Lower lobe of right lung (tissue), 2 donors: ENCODE results near the gene DDX41. TPM values are rescaled to one million over a fixed set of nuclear protein-coding genes. Genes with fewer than 3 reads are reported as not detected.

Experiments
- ATAC-seq, 2 donors: fragments of 200-7000 bp; cut with Tn5 transposase; one replicate each; pipeline ENCODE4 v1.9.1; 2020 to 2022; ENCODE audit warnings: mild to moderate bottlenecking in 2 of 2, moderate library complexity in 2 of 2
- DNase-seq: peaks from one replicate; pipeline ENCODE4 v3.0.0-alpha.2; 2020
- H3K27ac ChIP-seq: fragments of 200-600 bp; one replicate; pipeline ENCODE4 v1.8.0; 2022
- H3K27me3 ChIP-seq: fragments of 200-600 bp; one replicate; pipeline ENCODE4 v1.8.0; 2022; ENCODE audit warnings: low read depth
- H3K36me3 ChIP-seq: fragments of 200-600 bp; one replicate; pipeline ENCODE4 v1.8.0; 2022; ENCODE audit warnings: mild to moderate bottlenecking
- H3K4me1 ChIP-seq: fragments of 200-600 bp; one replicate; pipeline ENCODE4 v1.8.0; 2022
- H3K4me3 ChIP-seq: fragments of 200-600 bp; one replicate; pipeline ENCODE4 v1.8.0; 2022; ENCODE audit warnings: mild to moderate bottlenecking
- H3K9me3 ChIP-seq: fragments of 200-600 bp; one replicate; pipeline ENCODE4 v1.8.0; 2022
- CTCF ChIP-seq: fragments of 200-600 bp; IDR thresholded peaks from one replicate; pipeline ENCODE4 v1.8.0; 2022; ENCODE audit warnings: antibody characterized with exemption, mild to moderate bottlenecking
- intact Hi-C: fragments of 100-400 bp; cut with DNase I; formaldehyde crosslinking; loops from one replicate; pipeline ENCODE4 v1.11.0; 2022
- total RNA-seq: library from RNA; stranded (reverse); fragmentation: NEBNext Ultra II Directional; extraction: Animal tissue kit (Norgen Biotek cat#: 25700); gene quantifications from one replicate; pipeline ENCODE4 v1.2.1, GENCODE V29; 2021
- donor health status: DM: no; HTN: yes; CAD: no; lungs with severe emphysema.

The DDX41 gene
- total RNA-seq, 1 donor from 2014 or later, result 69.4 TPM

- peak overlapping the region; percentile 59 for H3K4me3 ChIP-seq
- ATAC-seq (no peak), DNase-seq (no peak)
- no peak for TF ChIP-seq CTCF
- peaks cover 42% of the 10 kb centered on the region for H3K36me3 ChIP-seq
- H3K9me3 ChIP-seq, result no peaks in the 10 kb centered on the region
- H3K27me3 ChIP-seq, result no peaks in the 10 kb centered on the region
- H3K4me1 ChIP-seq, result peaks cover 28% of the 10 kb centered on the region
- intact Hi-C loops, result no loop called here
- peak overlapping the region; percentile 89 for H3K27ac ChIP-seq
Measured at GRCh38 chr5:177508837-177509236, 7.9 kb downstream of the DDX41 start.

- no peak for DNase-seq
Measured at GRCh38 chr5:177508221-177508611, 8.5 kb downstream of the DDX41 start.

GRCh38 chr5:177507596-177508220 lies 9.1 kb downstream of the DDX41 start:
- Histone ChIP-seq H3K9me3 (no peaks in the 10 kb centered on the region), H3K27ac (peak overlapping the region; percentile 89), H3K27me3 (no peaks in the 10 kb centered on the region), H3K36me3 (peaks cover 35% of the 10 kb centered on the region), H3K4me1 (peaks cover 28% of the 10 kb centered on the region), H3K4me3 (peak overlapping the region; percentile 59)
- DNase-seq (no peak), ATAC-seq (peak; percentile 2 to 33)
- intact Hi-C loops, result no loop called here
- peak; percentile 12 for TF ChIP-seq CTCF

More at GRCh38 chr5:177508221-177508611, 8.5 kb downstream of the DDX41 start:
- TF ChIP-seq CTCF, result peak; percentile 2
- H3K4me1 ChIP-seq, result peaks cover 28% of the 10 kb centered on the region
- H3K27me3 ChIP-seq, result no peaks in the 10 kb centered on the region
- intact Hi-C loops, result no loop called here
- H3K9me3 ChIP-seq, result no peaks in the 10 kb centered on the region
- H3K4me3 ChIP-seq, result peak overlapping the region; percentile 59
- peak overlapping the region; percentile 89 for H3K27ac ChIP-seq
- ATAC-seq, result no peak
- H3K36me3 ChIP-seq, result peaks cover 40% of the 10 kb centered on the region

- no peak for DNase-seq
Measured at GRCh38 chr5:177507165-177507564, 9.6 kb downstream of the DDX41 start.

GRCh38 chr5:177505075-177505474 lies 11.7 kb downstream of the DDX41 start:
- TF ChIP-seq CTCF, result no peak
- intact Hi-C loops, result no loop called here

More at GRCh38 chr5:177507165-177507564, 9.6 kb downstream of the DDX41 start:
- Histone ChIP-seq H3K36me3 (peaks cover 30% of the 10 kb centered on the region), H3K27ac (no peak overlapping the region), H3K9me3 (no peaks in the 10 kb centered on the region), H3K4me3 (peak overlapping the region; percentile 59), H3K4me1 (peaks cover 28% of the 10 kb centered on the region), H3K27me3 (no peaks in the 10 kb centered on the region)
- ATAC-seq, result no peak
- intact Hi-C loops, result no loop called here
- no peak for TF ChIP-seq CTCF

More at GRCh38 chr5:177505075-177505474, 11.7 kb downstream of the DDX41 start:
- Histone ChIP-seq H3K27ac (no peak overlapping the region), H3K36me3 (peaks cover 9% of the 10 kb centered on the region), H3K4me1 (peaks cover 29% of the 10 kb centered on the region), H3K9me3 (no peaks in the 10 kb centered on the region), H3K27me3 (no peaks in the 10 kb centered on the region), H3K4me3 (no peak overlapping the region)
- ATAC-seq, result no peak
- DNase-seq, result no peak
